IPS-20b (cell line): ENCODE measurements around the gene ADAP1.
"Not testable (repeated sequence)": the region's sequence is repeated elsewhere in the genome, so short reads cannot be mapped to it uniquely, and the experiment has no call there.

Experiments
- H3K27ac ChIP-seq: one replicate; pipeline ENCODE4 v1.5.1; 2013; ENCODE audit warnings: low read length
- H3K27me3 ChIP-seq: 2 replicates; pipeline ENCODE4 v1.6.1; 2013; ENCODE audit warnings: mild to moderate bottlenecking, low read length, inconsistent platforms; ENCODE audit not compliant: insufficient read depth
- H3K36me3 ChIP-seq: 2 replicates; pipeline ENCODE4 v1.6.1; 2013; ENCODE audit warnings: low read depth, mild to moderate bottlenecking, inconsistent platforms, low read length, moderate library complexity; ENCODE audit not compliant: insufficient read depth
- H3K4me1 ChIP-seq: 2 replicates; pipeline ENCODE4 v1.6.1; 2013; ENCODE audit warnings: mild to moderate bottlenecking, control low read depth, inconsistent platforms, low read length, moderate library complexity; ENCODE audit not compliant: insufficient read depth
- H3K4me3 ChIP-seq: 2 replicates; pipeline ENCODE4 v1.5.1; 2013; ENCODE audit warnings: mild to moderate bottlenecking, low read length, inconsistent platforms
- H3K9ac ChIP-seq: 2 replicates; pipeline ENCODE4 v1.6.1; 2013; ENCODE audit warnings: low read depth, mild to moderate bottlenecking, inconsistent platforms, low read length, moderate library complexity
- H3K9me3 ChIP-seq: 2 replicates; pipeline ENCODE4 v1.6.1; 2013; ENCODE audit warnings: mild to moderate bottlenecking, low read depth, low read length, inconsistent platforms; ENCODE audit not compliant: insufficient read depth

ADAP1 gene

GRCh38 chr7:909358-910329 is 44.8 kb downstream of the ADAP1 start:
- Histone ChIP-seq H3K4me1 (no peaks in the 10 kb centered on the region), H3K36me3 (no peaks in the 10 kb centered on the region), H3K27me3 (peaks cover 9% of the 10 kb centered on the region; the same call in 1 of the 2 replicates), H3K9me3 (no peaks in the 10 kb centered on the region), H3K27ac (no peak overlapping the region), H3K9ac (no peak overlapping the region), H3K4me3 (peak overlapping the region; percentile 47; the same call in 1 of the 2 replicates)

GRCh38 chr7:908591-909357 is 45.7 kb downstream of the ADAP1 start:
- H3K4me1 ChIP-seq, H3K9me3 ChIP-seq, H3K9ac ChIP-seq, H3K27ac ChIP-seq, H3K36me3 ChIP-seq, H3K27me3 ChIP-seq: not testable (repeated sequence)
- peak overlapping the region; percentile 35; the same call in 1 of the 2 replicates for H3K4me3 ChIP-seq

GRCh38 chr7:908159-908581 is 46.3 kb downstream of the ADAP1 start:
- Histone ChIP-seq H3K4me1 (no peaks in the 10 kb centered on the region), H3K27ac (no peak overlapping the region), H3K27me3 (peaks cover 9% of the 10 kb centered on the region; the same call in 1 of the 2 replicates), H3K9ac (no peak overlapping the region), H3K4me3 (no peak overlapping the region), H3K9me3 (no peaks in the 10 kb centered on the region), H3K36me3 (no peaks in the 10 kb centered on the region)

- Histone ChIP-seq H3K27me3 (peaks cover 9% of the 10 kb centered on the region), H3K27ac (no peak overlapping the region), H3K9me3 (no peaks in the 10 kb centered on the region), H3K4me3 (no peak overlapping the region), H3K9ac (no peak overlapping the region), H3K4me1 (no peaks in the 10 kb centered on the region), H3K36me3 (no peaks in the 10 kb centered on the region)
These were observed 47.1 kb downstream of the ADAP1 start for GRCh38 chr7:907158-907980.

GRCh38 chr7:906776-907157 is 47.7 kb downstream of the ADAP1 start:
- Histone ChIP-seq H3K4me3 (no peak overlapping the region), H3K9me3 (no peaks in the 10 kb centered on the region), H3K9ac (no peak overlapping the region), H3K27me3 (peaks cover 9% of the 10 kb centered on the region), H3K4me1 (no peaks in the 10 kb centered on the region), H3K27ac (no peak overlapping the region), H3K36me3 (no peaks in the 10 kb centered on the region)

GRCh38 chr7:904847-905246 is 49.6 kb downstream of the ADAP1 start:
- Histone ChIP-seq H3K27me3 (peaks cover 6% of the 10 kb centered on the region), H3K4me1 (peaks cover 3% of the 10 kb centered on the region; the same call in 1 of the 2 replicates), H3K9me3 (no peaks in the 10 kb centered on the region), H3K36me3 (no peaks in the 10 kb centered on the region), H3K27ac (no peak overlapping the region), H3K4me3 (no peak overlapping the region), H3K9ac (no peak overlapping the region)

- Histone ChIP-seq H3K36me3 (no peaks in the 10 kb centered on the region), H3K27me3 (no peaks in the 10 kb centered on the region; the same call in 1 of the 2 replicates), H3K4me3 (no peak overlapping the region), H3K9ac (no peak overlapping the region), H3K9me3 (no peaks in the 10 kb centered on the region), H3K27ac (no peak overlapping the region), H3K4me1 (peaks cover 3% of the 10 kb centered on the region; the same call in 1 of the 2 replicates)
These were observed 50.3 kb downstream of the ADAP1 start for GRCh38 chr7:903921-904755.

- Histone ChIP-seq H3K9me3 (no peaks in the 10 kb centered on the region), H3K4me1 (peaks cover 3% of the 10 kb centered on the region; the same call in 1 of the 2 replicates), H3K4me3 (no peak overlapping the region), H3K27ac (no peak overlapping the region), H3K9ac (no peak overlapping the region), H3K36me3 (no peaks in the 10 kb centered on the region), H3K27me3 (no peaks in the 10 kb centered on the region; the same call in 1 of the 2 replicates)
These were observed 51.5 kb downstream of the ADAP1 start for GRCh38 chr7:902996-903395.

- peaks cover 3% of the 10 kb centered on the region; the same call in 1 of the 2 replicates for H3K4me1 ChIP-seq
- peak overlapping the region; percentile 54; the same call in 1 of the 2 replicates for H3K4me3 ChIP-seq
- H3K27ac ChIP-seq, result no peak overlapping the region
- H3K36me3 ChIP-seq, result peaks cover 7% of the 10 kb centered on the region
- H3K9me3 ChIP-seq, result no peaks in the 10 kb centered on the region
- H3K9ac ChIP-seq, result no peak overlapping the region
- H3K27me3 ChIP-seq, result no peaks in the 10 kb centered on the region; the same call in 1 of the 2 replicates
These were observed 52.9 kb downstream of the ADAP1 start for GRCh38 chr7:901388-902154.

- Histone ChIP-seq H3K4me3 (no peak overlapping the region), H3K4me1 (peaks cover 3% of the 10 kb centered on the region; the same call in 1 of the 2 replicates), H3K9ac (no peak overlapping the region), H3K36me3 (peaks cover 13% of the 10 kb centered on the region), H3K27ac (no peak overlapping the region), H3K9me3 (no peaks in the 10 kb centered on the region), H3K27me3 (no peaks in the 10 kb centered on the region; the same call in 1 of the 2 replicates)
These were observed 53.5 kb downstream of the ADAP1 start for GRCh38 chr7:901041-901387.
